Parathyroid adenoma (tissue), 2 donors: ENCODE results near the gene ZNF600.
A peak's percentile ranks its signal among the peaks of the same experiment; 100 is the strongest.
"Not testable (repeated sequence)": the region's sequence is repeated elsewhere in the genome, so short reads cannot be mapped to it uniquely, and the experiment has no call there.

Source experiments
- H2AFZ ChIP-seq: fragments of 300-600 bp; sonication (generic); one replicate; pipeline ENCODE4 v1.7.0; 2017; ENCODE audit warnings: antibody characterized with exemption, mild to moderate bottlenecking
- H3K27ac ChIP-seq: fragments of 300-600 bp; sonication (generic); one replicate; pipeline ENCODE4 v1.7.0; 2017
- H3K27me3 ChIP-seq: fragments of 300-600 bp; sonication (generic); one replicate; pipeline ENCODE4 v1.7.0; 2017; ENCODE audit warnings: low read length; ENCODE audit not compliant: control insufficient read depth, insufficient read depth
- H3K36me3 ChIP-seq: fragments of 300-600 bp; sonication (generic); one replicate; pipeline ENCODE4 v1.7.0; 2017; ENCODE audit warnings: low read length; ENCODE audit not compliant: control insufficient read depth, insufficient read depth
- H3K4me1 ChIP-seq: fragments of 300-600 bp; sonication (generic); one replicate; pipeline ENCODE4 v1.7.0; 2017; ENCODE audit warnings: control low read depth
- H3K4me2 ChIP-seq: fragments of 300-600 bp; sonication (generic); one replicate; pipeline ENCODE4 v1.7.0; 2017; ENCODE audit warnings: low read length
- H3K4me3 ChIP-seq: fragments of 300-600 bp; sonication (generic); one replicate; pipeline ENCODE4 v1.7.0; 2017; ENCODE audit warnings: low read depth, low read length
- H3K79me2 ChIP-seq: fragments of 300-600 bp; sonication (generic); one replicate; pipeline ENCODE4 v1.7.0; 2017; ENCODE audit warnings: control low read depth
- H3K9ac ChIP-seq: fragments of 300-600 bp; sonication (generic); one replicate; pipeline ENCODE4 v1.7.0; 2017; ENCODE audit warnings: mild to moderate bottlenecking
- H3K9me3 ChIP-seq: fragments of 300-600 bp; sonication (generic); one replicate; pipeline ENCODE4 v1.7.0; 2017; ENCODE audit warnings: low read length; ENCODE audit not compliant: control insufficient read depth
- CTCF ChIP-seq: fragments of 300-600 bp; sonication (generic); IDR thresholded peaks from one replicate; pipeline ENCODE4 v1.7.0; 2017; ENCODE audit warnings: antibody characterized with exemption, mild to moderate bottlenecking
- donor health status: primary hyperparathyroidism.

Gene ZNF600

GRCh38 chr19:52734893-52735661, 51.5 kb downstream of the ZNF600 start, which contains the start of gene ZNF611:
TSS of gene ZNF611 (minus strand) at chr19:52735044. CDS start at chr19:52715894, 19,150 bp downstream.
- Histone ChIP-seq H2AFZ (peak within 1 kb of the TSS; percentile 80), H3K4me3 (peak within 1 kb of the TSS; percentile 85), H3K9me3 (no peaks in the 10 kb centered on the region), H3K4me2 (peak within 1 kb of the TSS; percentile 95), H3K79me2 (no peaks in the 10 kb centered on the region), H3K4me1 (no peaks in the 10 kb centered on the region), H3K9ac (peak within 1 kb of the TSS; percentile 64), H3K27me3 (no peaks in the 10 kb centered on the region), H3K36me3 (no peaks in the 10 kb centered on the region), H3K27ac (peak within 1 kb of the TSS; percentile 82)
- peak; percentile 29 for TF ChIP-seq CTCF

- no peak for TF ChIP-seq CTCF
- Histone ChIP-seq H3K4me1 (no peaks in the 10 kb centered on the region), H3K4me2 (peak overlapping the region; percentile 95), H2AFZ (peak overlapping the region; percentile 80), H3K9ac (peak overlapping the region; percentile 64), H3K27me3 (no peaks in the 10 kb centered on the region), H3K4me3 (peak overlapping the region; percentile 85), H3K27ac (peak overlapping the region; percentile 82), H3K79me2 (no peaks in the 10 kb centered on the region), H3K36me3 (no peaks in the 10 kb centered on the region), H3K9me3 (no peaks in the 10 kb centered on the region)
Observed at GRCh38 chr19:52734331-52734892, 52.2 kb downstream of the ZNF600 start.

- not testable (repeated sequence) for H3K4me1 ChIP-seq, H3K9me3 ChIP-seq, H3K27me3 ChIP-seq, H3K4me2 ChIP-seq, H3K27ac ChIP-seq, H3K79me2 ChIP-seq, H2AFZ ChIP-seq, H3K9ac ChIP-seq, H3K4me3 ChIP-seq, H3K36me3 ChIP-seq
Observed at GRCh38 chr19:52726051-52726450, 60.5 kb downstream of the ZNF600 start.

- H3K27me3 ChIP-seq = no peaks in the 10 kb centered on the region
- no peaks in the 10 kb centered on the region for H3K4me1 ChIP-seq
- no peak for TF ChIP-seq CTCF
- H2AFZ ChIP-seq = no peak overlapping the region
- H3K36me3 ChIP-seq = no peaks in the 10 kb centered on the region
- H3K27ac ChIP-seq = no peak overlapping the region
- no peaks in the 10 kb centered on the region for H3K79me2 ChIP-seq
- no peak overlapping the region for H3K4me2 ChIP-seq
- H3K9ac ChIP-seq = no peak overlapping the region
- H3K4me3 ChIP-seq = no peak overlapping the region
- no peaks in the 10 kb centered on the region for H3K9me3 ChIP-seq
Observed at GRCh38 chr19:52725528-52725961, 61.0 kb downstream of the ZNF600 start.

- H3K27ac ChIP-seq = no peak overlapping the region
- no peaks in the 10 kb centered on the region for H3K4me1 ChIP-seq
- no peak for TF ChIP-seq CTCF
- H3K27me3 ChIP-seq = no peaks in the 10 kb centered on the region
- H3K9ac ChIP-seq = no peak overlapping the region
- H3K36me3 ChIP-seq = no peaks in the 10 kb centered on the region
- no peaks in the 10 kb centered on the region for H3K79me2 ChIP-seq
- H2AFZ ChIP-seq = no peak overlapping the region
- no peak overlapping the region for H3K4me2 ChIP-seq
- no peak overlapping the region for H3K4me3 ChIP-seq
- H3K9me3 ChIP-seq = no peaks in the 10 kb centered on the region
Observed at GRCh38 chr19:52724701-52725514, 61.7 kb downstream of the ZNF600 start.

- H3K36me3 ChIP-seq, H3K27me3 ChIP-seq, H3K4me3 ChIP-seq, H3K9me3 ChIP-seq, H2AFZ ChIP-seq, H3K9ac ChIP-seq, H3K27ac ChIP-seq, H3K4me2 ChIP-seq, H3K79me2 ChIP-seq, H3K4me1 ChIP-seq: not testable (repeated sequence)
Observed at GRCh38 chr19:52723907-52724598, 62.5 kb downstream of the ZNF600 start.
